Neural cell (in vitro differentiated cells): ENCODE results near the gene TSGA10. TPM values are rescaled to one million over a fixed set of nuclear protein-coding genes. Genes with fewer than 3 reads are reported as not detected.

Experiments used
- H2AFZ ChIP-seq: fragments of 200-600, 300-800 bp; sonication (generic), shearing (Covaris generic); 2 replicates; pipeline ENCODE4 v1.6.0; 2014; ENCODE audit warnings: low read depth, mild to moderate bottlenecking, antibody characterized with exemption, low read length, moderate library complexity
- H3F3A ChIP-seq: fragments of 200-600 bp; shearing (Covaris generic); 2 replicates; pipeline ENCODE4 v1.6.1; 2016; ENCODE audit warnings: mild to moderate bottlenecking, moderate library complexity, mixed read lengths, antibody characterized with exemption, low read length; ENCODE audit not compliant: insufficient read depth, poor library complexity, severe bottlenecking
- H3K27ac ChIP-seq: fragments of 200-600, 300-800 bp; sonication (generic), shearing (Covaris generic); 2 replicates; pipeline ENCODE4 v1.5.1; 2014; ENCODE audit warnings: mild to moderate bottlenecking, low read length, moderate library complexity
- H3K27me3 ChIP-seq: fragments of 300-800, 200-600 bp; sonication (generic), shearing (Covaris generic); 2 replicates; pipeline ENCODE4 v1.6.0; 2014; ENCODE audit warnings: mild to moderate bottlenecking, low read depth, low read length, moderate library complexity; ENCODE audit not compliant: insufficient read depth
- H3K36me3 ChIP-seq: fragments of 300-800, 200-600 bp; sonication (generic), shearing (Covaris generic); 2 replicates; pipeline ENCODE4 v1.5.1; 2014; ENCODE audit warnings: mild to moderate bottlenecking, antibody characterized with exemption, low read length, moderate library complexity; ENCODE audit not compliant: insufficient read depth
- H3K4me2 ChIP-seq: fragments of 300-800, 200-600 bp; sonication (generic), shearing (Covaris generic); 2 replicates; pipeline ENCODE4 v1.6.0; 2014; ENCODE audit warnings: mild to moderate bottlenecking, low read length
- H3K4me3 ChIP-seq: fragments of 300-800, 200-600 bp; sonication (generic), shearing (Covaris generic); 2 replicates; pipeline ENCODE4 v1.5.1; 2014; ENCODE audit warnings: mild to moderate bottlenecking, low read length, moderate library complexity
- H3K79me2 ChIP-seq: fragments of 200-600 bp; shearing (Covaris generic); replicated peaks from 2 replicates; pipeline ENCODE4 v1.6.0; 2014; ENCODE audit warnings: mild to moderate bottlenecking, low read length, moderate library complexity; ENCODE audit not compliant: insufficient read depth
- H3K9ac ChIP-seq: fragments of 300-800, 200-600 bp; sonication (generic), shearing (Covaris generic); 2 replicates; pipeline ENCODE4 v1.6.1; 2016; ENCODE audit warnings: mild to moderate bottlenecking, low read length, mixed read lengths
- H3K9me2 ChIP-seq: fragments of 200-600 bp; shearing (Covaris generic); 2 replicates; pipeline ENCODE4 v1.6.1; 2016; ENCODE audit warnings: mild to moderate bottlenecking, low read length, mixed read lengths; ENCODE audit not compliant: insufficient read depth
- H3K9me3 ChIP-seq: fragments of 200-600, 300-800 bp; sonication (generic), shearing (Covaris generic); 2 replicates; pipeline ENCODE4 v1.6.1; 2016; ENCODE audit warnings: mild to moderate bottlenecking, mixed run types, low read length, moderate library complexity, mixed read lengths
- H4K20me1 ChIP-seq: fragments of 200-600 bp; shearing (Covaris generic); 2 replicates; pipeline ENCODE4 v1.6.1; 2016; ENCODE audit warnings: mild to moderate bottlenecking, mixed run types; ENCODE audit not compliant: insufficient read depth
- EP300 ChIP-seq: fragments of 450-650 bp; conservative IDR thresholded peaks from 2 replicates; pipeline ENCODE4 v1.6.1; 2014; ENCODE audit warnings: antibody characterized with exemption, mild to moderate bottlenecking, moderate library complexity; ENCODE audit not compliant: poor library complexity, severe bottlenecking
- EZH2 ChIP-seq: fragments of 200-600, 300-800 bp; shearing (Covaris generic), sonication (generic); IDR thresholded peaks from 2 replicates; pipeline ENCODE4 v1.6.1; 2014; ENCODE audit warnings: antibody characterized with exemption, low read length, borderline replicate concordance, mild to moderate bottlenecking; ENCODE audit not compliant: insufficient read depth, poor library complexity, severe bottlenecking
- MXI1 ChIP-seq: fragments of 450-650 bp; conservative IDR thresholded peaks from 2 replicates; pipeline ENCODE4 v1.6.1; 2014; ENCODE audit warnings: antibody characterized with exemption, mild to moderate bottlenecking; ENCODE audit not compliant: poor library complexity, severe bottlenecking
- POLR2AphosphoS5 ChIP-seq: IDR thresholded peaks from 2 replicates; pipeline ENCODE4 v1.6.1; 2012
- RAD21 ChIP-seq: fragments of 450-650 bp; conservative IDR thresholded peaks from 2 replicates; pipeline ENCODE4 v1.6.1; 2014; ENCODE audit warnings: antibody characterized with exemption, mild to moderate bottlenecking, moderate library complexity
- REST ChIP-seq: IDR thresholded peaks from 2 replicates; pipeline ENCODE4 v1.6.1; 2012; ENCODE audit warnings: borderline replicate concordance
- SMC3 ChIP-seq: fragments of 450-650 bp; conservative IDR thresholded peaks from 2 replicates; pipeline ENCODE4 v1.6.1; 2014; ENCODE audit warnings: antibody characterized with exemption, mild to moderate bottlenecking, moderate library complexity; ENCODE audit not compliant: poor library complexity
- TAF1 ChIP-seq: IDR thresholded peaks from 2 replicates; pipeline ENCODE4 v1.6.1; 2012; ENCODE audit warnings: low read depth
- polyA plus RNA-seq: library from polyadenylated mRNA; depleted of rRNA; stranded (reverse); fragments of >200 nt; gene quantifications from 2 replicates; pipeline ENCODE4 v1.2.3, GENCODE V29; 2014
- TF ChIP-seq, protein P1 (sequence below): fragments of 450-650 bp; IDR thresholded peaks from 2 replicates; pipeline ENCODE4 v1.5.1; 2014; ENCODE audit warnings: antibody characterized with exemption, mild to moderate bottlenecking, moderate library complexity; ENCODE audit not compliant: poor library complexity, severe bottlenecking

The TSGA10 gene
- polyA plus RNA-seq, 1 donor from 2014 or later: 8.0 TPM

DNA sequence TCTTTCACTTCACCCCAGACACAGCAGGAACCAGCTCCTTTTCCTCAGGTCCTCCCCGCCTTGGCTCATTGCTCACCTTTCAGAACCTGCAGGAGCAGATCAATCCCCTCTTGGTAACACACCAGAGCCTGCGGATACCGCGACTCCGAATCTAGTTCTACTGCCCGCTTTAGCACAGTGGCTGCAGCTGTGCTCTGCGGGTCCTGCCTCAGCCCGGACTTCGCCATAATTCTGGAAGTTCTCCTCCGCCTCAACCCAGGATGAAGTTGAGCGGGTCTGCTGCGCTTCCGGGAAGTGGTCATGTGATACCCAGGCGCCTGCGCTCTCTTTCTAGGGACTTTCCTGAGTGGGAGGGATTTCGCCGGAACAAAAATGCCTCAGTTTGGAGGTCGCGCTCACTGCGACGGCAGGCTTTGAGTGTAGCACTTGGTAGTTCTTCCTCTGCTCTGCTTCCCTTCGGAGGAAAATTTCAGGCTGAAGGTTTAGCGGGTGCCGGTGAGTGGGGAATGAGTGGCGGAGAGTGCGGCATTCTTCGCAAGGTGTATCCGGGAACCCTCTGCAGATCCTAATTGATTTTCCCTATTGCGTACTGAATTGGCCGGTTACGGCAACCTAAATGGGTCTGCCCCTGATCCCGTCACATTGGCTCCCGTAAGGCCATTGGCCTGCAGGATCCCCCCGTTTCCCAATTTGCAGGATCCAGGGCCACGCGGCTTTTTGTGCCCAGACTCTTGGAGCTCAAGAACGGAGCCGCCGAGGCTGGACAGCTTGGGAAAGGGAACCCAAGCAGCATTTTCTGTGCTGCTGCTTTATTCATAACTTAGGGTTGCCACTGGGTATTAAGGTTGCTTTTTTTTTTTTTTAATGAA, 26.2 kb upstream of the TSGA10 start, which contains the start of the genes MITD1 and MRPL30:
MITD1 (minus strand) TSS at position 304 of the 869 bp plus-strand sequence; CDS start at position 227, 77 bp downstream.
MRPL30 (plus strand) TSS at position 430 of the 869 bp plus-strand sequence. CDS start 5,020 bp downstream, outside the sequence.
- no peaks in the 10 kb centered on the region for H3K9me2 ChIP-seq
- peak; percentile 72 for TF ChIP-seq EP300
- TF ChIP-seq MXI1: peak; percentile 85
- peak; percentile 54 for TF ChIP-seq SMC3
- peak; percentile 33 for TF ChIP-seq RAD21
- peak; percentile 98 for TF ChIP-seq REST
- TF ChIP-seq TAF1: peak; percentile 99
- TF ChIP-seq, protein P1, sequence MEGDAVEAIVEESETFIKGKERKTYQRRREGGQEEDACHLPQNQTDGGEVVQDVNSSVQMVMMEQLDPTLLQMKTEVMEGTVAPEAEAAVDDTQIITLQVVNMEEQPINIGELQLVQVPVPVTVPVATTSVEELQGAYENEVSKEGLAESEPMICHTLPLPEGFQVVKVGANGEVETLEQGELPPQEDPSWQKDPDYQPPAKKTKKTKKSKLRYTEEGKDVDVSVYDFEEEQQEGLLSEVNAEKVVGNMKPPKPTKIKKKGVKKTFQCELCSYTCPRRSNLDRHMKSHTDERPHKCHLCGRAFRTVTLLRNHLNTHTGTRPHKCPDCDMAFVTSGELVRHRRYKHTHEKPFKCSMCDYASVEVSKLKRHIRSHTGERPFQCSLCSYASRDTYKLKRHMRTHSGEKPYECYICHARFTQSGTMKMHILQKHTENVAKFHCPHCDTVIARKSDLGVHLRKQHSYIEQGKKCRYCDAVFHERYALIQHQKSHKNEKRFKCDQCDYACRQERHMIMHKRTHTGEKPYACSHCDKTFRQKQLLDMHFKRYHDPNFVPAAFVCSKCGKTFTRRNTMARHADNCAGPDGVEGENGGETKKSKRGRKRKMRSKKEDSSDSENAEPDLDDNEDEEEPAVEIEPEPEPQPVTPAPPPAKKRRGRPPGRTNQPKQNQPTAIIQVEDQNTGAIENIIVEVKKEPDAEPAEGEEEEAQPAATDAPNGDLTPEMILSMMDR: no peak
- TF ChIP-seq POLR2AphosphoS5: peak; percentile 85
- no peak for TF ChIP-seq EZH2
- peak within 1 kb of the TSS; percentile 87 for H3K4me3 ChIP-seq
- H3K4me2 ChIP-seq: peak within 1 kb of the TSS; percentile 98
- H2AFZ ChIP-seq: peak within 1 kb of the TSS; percentile 78
- no peaks in the 10 kb centered on the region for H3K9me3 ChIP-seq
- no peaks in the 10 kb centered on the region for H3F3A ChIP-seq
- H3K9ac ChIP-seq: peak within 1 kb of the TSS; percentile 77
- peaks cover 51% of the 10 kb centered on the region for H3K79me2 ChIP-seq
- H3K36me3 ChIP-seq: no peaks in the 10 kb centered on the region
- no peaks in the 10 kb centered on the region for H3K27me3 ChIP-seq
- peak within 1 kb of the TSS; percentile 82 for H3K27ac ChIP-seq
- no peaks in the 10 kb centered on the region for H4K20me1 ChIP-seq

GRCh38 chr2:99171377-99172140, 16.8 kb upstream of the TSGA10 start:
- Histone ChIP-seq H3K27ac (no peak overlapping the region), H3K9ac (no peak overlapping the region), H3K27me3 (no peaks in the 10 kb centered on the region), H3K36me3 (no peaks in the 10 kb centered on the region), H3K79me2 (no peaks in the 10 kb centered on the region), H4K20me1 (no peaks in the 10 kb centered on the region), H3K4me2 (no peak overlapping the region), H3K4me3 (no peak overlapping the region), H3K9me2 (no peaks in the 10 kb centered on the region), H3F3A (no peaks in the 10 kb centered on the region), H2AFZ (no peak overlapping the region), H3K9me3 (no peaks in the 10 kb centered on the region)
- TF ChIP-seq TAF1: no peak
- no peak for TF ChIP-seq SMC3
- TF ChIP-seq MXI1: no peak
- TF ChIP-seq REST: no peak
- no peak for TF ChIP-seq POLR2AphosphoS5
- no peak for TF ChIP-seq EZH2
- TF ChIP-seq RAD21: no peak
- TF ChIP-seq, protein P1: no peak
- TF ChIP-seq EP300: no peak
